ENCODE data around the gene NANOGP8.
A peak's percentile ranks its signal among the peaks of the same experiment; 100 is the strongest.

NANOGP8 gene

DNA sequence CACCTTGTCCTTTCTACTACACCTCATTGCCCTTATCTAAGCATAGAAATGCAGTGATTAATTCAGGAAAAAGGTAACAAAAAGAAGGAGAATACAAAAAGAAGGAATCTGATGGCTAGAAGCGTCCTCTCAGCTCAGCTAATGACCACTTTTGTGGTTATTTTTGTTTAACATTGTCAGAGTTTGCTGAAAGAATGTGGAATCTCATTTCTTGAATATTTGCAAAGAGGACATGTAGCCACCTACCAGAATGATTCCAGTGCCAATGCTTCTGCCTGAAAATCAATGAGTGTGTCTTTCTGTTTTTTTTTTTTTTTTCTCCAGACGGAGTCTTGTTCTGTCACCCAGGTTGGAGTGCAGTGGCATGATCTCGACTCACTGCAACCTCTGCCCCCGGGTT is 24.5 kb downstream of the NANOGP8 start:
- H3K27me3 ChIP-seq (ENCODE audit: insufficient read depth, poor library complexity, severe bottlenecking), result no peaks in the 10 kb centered on the region
- H3K4me3 ChIP-seq (replicated peaks; ENCODE audit: insufficient read depth, low read length), result no peak overlapping the region
- TF ChIP-seq, protein P1, sequence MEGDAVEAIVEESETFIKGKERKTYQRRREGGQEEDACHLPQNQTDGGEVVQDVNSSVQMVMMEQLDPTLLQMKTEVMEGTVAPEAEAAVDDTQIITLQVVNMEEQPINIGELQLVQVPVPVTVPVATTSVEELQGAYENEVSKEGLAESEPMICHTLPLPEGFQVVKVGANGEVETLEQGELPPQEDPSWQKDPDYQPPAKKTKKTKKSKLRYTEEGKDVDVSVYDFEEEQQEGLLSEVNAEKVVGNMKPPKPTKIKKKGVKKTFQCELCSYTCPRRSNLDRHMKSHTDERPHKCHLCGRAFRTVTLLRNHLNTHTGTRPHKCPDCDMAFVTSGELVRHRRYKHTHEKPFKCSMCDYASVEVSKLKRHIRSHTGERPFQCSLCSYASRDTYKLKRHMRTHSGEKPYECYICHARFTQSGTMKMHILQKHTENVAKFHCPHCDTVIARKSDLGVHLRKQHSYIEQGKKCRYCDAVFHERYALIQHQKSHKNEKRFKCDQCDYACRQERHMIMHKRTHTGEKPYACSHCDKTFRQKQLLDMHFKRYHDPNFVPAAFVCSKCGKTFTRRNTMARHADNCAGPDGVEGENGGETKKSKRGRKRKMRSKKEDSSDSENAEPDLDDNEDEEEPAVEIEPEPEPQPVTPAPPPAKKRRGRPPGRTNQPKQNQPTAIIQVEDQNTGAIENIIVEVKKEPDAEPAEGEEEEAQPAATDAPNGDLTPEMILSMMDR (IDR thresholded peaks at IDR 0.05; ENCODE audit: insufficient read depth, low read length), result no peak
- no peak for TF ChIP-seq POLR2AphosphoS5 (IDR thresholded peaks at IDR 0.05; ENCODE audit: low read depth)
- no peak for TF ChIP-seq SPI1 (IDR thresholded peaks at IDR 0.05; ENCODE audit: borderline replicate concordance, low read depth)
- TF ChIP-seq, protein P2, sequence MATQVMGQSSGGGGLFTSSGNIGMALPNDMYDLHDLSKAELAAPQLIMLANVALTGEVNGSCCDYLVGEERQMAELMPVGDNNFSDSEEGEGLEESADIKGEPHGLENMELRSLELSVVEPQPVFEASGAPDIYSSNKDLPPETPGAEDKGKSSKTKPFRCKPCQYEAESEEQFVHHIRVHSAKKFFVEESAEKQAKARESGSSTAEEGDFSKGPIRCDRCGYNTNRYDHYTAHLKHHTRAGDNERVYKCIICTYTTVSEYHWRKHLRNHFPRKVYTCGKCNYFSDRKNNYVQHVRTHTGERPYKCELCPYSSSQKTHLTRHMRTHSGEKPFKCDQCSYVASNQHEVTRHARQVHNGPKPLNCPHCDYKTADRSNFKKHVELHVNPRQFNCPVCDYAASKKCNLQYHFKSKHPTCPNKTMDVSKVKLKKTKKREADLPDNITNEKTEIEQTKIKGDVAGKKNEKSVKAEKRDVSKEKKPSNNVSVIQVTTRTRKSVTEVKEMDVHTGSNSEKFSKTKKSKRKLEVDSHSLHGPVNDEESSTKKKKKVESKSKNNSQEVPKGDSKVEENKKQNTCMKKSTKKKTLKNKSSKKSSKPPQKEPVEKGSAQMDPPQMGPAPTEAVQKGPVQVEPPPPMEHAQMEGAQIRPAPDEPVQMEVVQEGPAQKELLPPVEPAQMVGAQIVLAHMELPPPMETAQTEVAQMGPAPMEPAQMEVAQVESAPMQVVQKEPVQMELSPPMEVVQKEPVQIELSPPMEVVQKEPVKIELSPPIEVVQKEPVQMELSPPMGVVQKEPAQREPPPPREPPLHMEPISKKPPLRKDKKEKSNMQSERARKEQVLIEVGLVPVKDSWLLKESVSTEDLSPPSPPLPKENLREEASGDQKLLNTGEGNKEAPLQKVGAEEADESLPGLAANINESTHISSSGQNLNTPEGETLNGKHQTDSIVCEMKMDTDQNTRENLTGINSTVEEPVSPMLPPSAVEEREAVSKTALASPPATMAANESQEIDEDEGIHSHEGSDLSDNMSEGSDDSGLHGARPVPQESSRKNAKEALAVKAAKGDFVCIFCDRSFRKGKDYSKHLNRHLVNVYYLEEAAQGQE (IDR thresholded peaks at IDR 0.05; ENCODE audit: insufficient replicate concordance, low read depth), result no peak
- TF ChIP-seq GABPA (IDR thresholded peaks at IDR 0.05; ENCODE audit: low read depth), result no peak
- no peak for DNase-seq (ENCODE audit: low read depth in 1 of 2, low spot score in 1 of 2)
- no peak overlapping the region for H3K27ac ChIP-seq (replicated peaks)

DNA sequence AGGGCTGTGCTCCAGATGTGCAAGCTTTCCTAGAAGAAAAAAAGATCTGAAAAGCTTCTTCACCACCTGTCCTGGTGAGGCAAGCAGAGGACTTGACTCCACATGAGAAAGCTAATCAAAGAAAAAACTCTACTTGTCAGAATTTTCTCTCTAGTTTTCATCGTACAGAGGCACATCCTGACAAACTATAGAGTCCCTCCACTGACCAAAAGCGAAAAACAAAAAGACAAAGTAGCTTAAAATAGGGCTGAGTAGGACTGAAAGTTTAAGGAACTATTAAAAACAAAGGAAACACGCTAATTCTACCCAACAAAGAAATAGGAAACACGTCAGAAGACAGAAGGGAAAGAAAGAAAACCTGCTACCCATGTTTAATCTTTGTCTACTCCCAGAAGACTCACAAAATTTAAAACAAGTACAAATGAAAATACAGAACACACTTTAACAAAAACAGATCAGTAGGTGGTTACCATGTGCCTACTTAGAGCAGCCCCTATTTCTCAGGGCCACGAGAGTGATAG is 26.5 kb downstream of the NANOGP8 start:
- TF ChIP-seq POLR2AphosphoS5 (IDR thresholded peaks at IDR 0.05; ENCODE audit: low read depth), result no peak
- TF ChIP-seq GABPA (IDR thresholded peaks at IDR 0.05; ENCODE audit: low read depth), result no peak
- TF ChIP-seq, protein P1 (IDR thresholded peaks at IDR 0.05; ENCODE audit: insufficient read depth, low read length), result no peak
- TF ChIP-seq, protein P2 (IDR thresholded peaks at IDR 0.05; ENCODE audit: insufficient replicate concordance, low read depth), result no peak
- no peak for TF ChIP-seq SPI1 (IDR thresholded peaks at IDR 0.05; ENCODE audit: borderline replicate concordance, low read depth)
- no peaks in the 10 kb centered on the region for H3K27me3 ChIP-seq (ENCODE audit: insufficient read depth, poor library complexity, severe bottlenecking)
- no peak overlapping the region for H3K4me3 ChIP-seq (replicated peaks; ENCODE audit: insufficient read depth, low read length)
- H3K27ac ChIP-seq (replicated peaks), result peak overlapping the region; percentile 50
- DNase-seq (ENCODE audit: low read depth in 1 of 2, low spot score in 1 of 2), result no peak

DNA sequence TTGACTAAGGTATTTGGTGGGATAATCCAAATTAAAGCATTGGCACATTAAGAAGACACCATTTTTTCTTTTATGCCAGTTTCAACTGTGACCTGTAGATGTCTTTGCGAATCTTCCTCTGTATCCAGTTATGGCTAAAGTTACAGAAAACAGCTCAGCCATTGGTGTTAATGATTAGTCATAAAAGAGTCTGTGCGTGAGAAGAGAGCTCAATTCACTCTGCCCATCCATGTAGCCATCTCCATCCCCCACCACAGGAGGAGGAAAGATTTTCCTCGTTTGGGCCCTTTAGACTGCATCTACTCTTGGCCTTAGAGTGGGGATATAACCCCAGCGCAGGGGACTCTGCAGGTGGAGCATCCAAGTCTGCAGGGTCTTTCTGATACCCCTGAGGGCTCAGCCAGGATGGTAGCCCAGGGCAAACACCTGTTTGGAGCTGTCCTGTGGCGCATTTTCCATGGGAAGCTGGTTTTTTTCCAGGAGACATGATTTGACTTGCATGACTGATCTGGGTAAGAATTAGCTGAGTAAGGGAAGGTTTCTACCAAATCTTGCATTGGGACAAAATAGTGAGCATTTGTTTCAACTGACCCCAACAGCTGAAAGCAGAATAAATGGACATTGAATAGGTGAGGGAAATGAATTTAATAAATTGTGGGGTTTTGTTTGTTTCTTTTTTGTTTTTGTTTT is 29.5 kb downstream of the NANOGP8 start:
- H3K27ac ChIP-seq (replicated peaks), result no peak overlapping the region
- no peak overlapping the region for H3K4me3 ChIP-seq (replicated peaks; ENCODE audit: insufficient read depth, low read length)
- DNase-seq (ENCODE audit: low read depth in 1 of 2, low spot score in 1 of 2), result no peak
- TF ChIP-seq GABPA (IDR thresholded peaks at IDR 0.05; ENCODE audit: low read depth), result no peak
- TF ChIP-seq SPI1 (IDR thresholded peaks at IDR 0.05; ENCODE audit: borderline replicate concordance, low read depth), result no peak
- TF ChIP-seq POLR2AphosphoS5 (IDR thresholded peaks at IDR 0.05; ENCODE audit: low read depth), result no peak
- TF ChIP-seq, protein P2 (IDR thresholded peaks at IDR 0.05; ENCODE audit: insufficient replicate concordance, low read depth), result no peak
- TF ChIP-seq, protein P1 (IDR thresholded peaks at IDR 0.05; ENCODE audit: insufficient read depth, low read length), result no peak
- no peaks in the 10 kb centered on the region for H3K27me3 ChIP-seq (ENCODE audit: insufficient read depth, poor library complexity, severe bottlenecking)

Data from HL-60 (cell line).